Measurements from ENCODE around the gene HNF1A.

HNF1A gene

DNA sequence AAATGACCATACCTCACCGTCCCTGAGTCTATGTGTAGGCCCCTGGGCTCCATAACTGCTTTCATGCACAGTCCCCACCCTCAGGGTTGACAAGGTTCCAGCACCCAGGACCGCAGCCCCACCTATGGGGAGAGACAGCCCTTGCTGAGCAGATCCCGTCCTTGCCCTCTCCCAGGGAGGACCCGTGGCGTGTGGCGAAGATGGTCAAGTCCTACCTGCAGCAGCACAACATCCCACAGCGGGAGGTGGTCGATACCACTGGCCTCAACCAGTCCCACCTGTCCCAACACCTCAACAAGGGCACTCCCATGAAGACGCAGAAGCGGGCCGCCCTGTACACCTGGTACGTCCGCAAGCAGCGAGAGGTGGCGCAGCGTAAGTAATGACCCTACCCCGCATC lies 10.3 kb downstream of the HNF1A start:
- H3K4me3 ChIP-seq: no peak overlapping the region
- TF ChIP-seq, protein P1, sequence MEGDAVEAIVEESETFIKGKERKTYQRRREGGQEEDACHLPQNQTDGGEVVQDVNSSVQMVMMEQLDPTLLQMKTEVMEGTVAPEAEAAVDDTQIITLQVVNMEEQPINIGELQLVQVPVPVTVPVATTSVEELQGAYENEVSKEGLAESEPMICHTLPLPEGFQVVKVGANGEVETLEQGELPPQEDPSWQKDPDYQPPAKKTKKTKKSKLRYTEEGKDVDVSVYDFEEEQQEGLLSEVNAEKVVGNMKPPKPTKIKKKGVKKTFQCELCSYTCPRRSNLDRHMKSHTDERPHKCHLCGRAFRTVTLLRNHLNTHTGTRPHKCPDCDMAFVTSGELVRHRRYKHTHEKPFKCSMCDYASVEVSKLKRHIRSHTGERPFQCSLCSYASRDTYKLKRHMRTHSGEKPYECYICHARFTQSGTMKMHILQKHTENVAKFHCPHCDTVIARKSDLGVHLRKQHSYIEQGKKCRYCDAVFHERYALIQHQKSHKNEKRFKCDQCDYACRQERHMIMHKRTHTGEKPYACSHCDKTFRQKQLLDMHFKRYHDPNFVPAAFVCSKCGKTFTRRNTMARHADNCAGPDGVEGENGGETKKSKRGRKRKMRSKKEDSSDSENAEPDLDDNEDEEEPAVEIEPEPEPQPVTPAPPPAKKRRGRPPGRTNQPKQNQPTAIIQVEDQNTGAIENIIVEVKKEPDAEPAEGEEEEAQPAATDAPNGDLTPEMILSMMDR (IDR thresholded peaks at IDR 0.05): no peak
- no peak for DNase-seq (ENCODE audit: low spot score)
- H3K27ac ChIP-seq: no peak overlapping the region

DNA sequence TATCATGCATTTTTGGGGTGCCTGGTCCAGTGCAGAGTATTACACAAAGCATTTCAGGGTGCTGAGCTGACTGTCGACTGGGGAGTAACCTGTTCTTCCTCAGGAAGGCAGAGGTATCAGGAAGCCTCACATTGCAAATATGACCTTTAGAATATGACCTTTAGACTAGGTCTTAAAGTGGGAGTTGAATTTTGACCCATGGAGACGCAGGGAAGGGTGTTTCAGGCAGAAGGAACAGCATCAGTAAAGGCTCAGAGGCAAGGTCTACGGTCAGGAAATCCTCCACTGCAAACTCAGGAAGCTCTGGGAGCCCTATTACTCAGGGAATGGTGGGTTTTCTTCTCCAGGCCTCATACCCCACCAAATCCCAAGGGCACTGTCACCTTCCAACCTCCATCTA lies 11.3 kb downstream of the HNF1A start:
- no peak overlapping the region for H3K27ac ChIP-seq
- H3K4me3 ChIP-seq: no peak overlapping the region
- TF ChIP-seq, protein P1 (IDR thresholded peaks at IDR 0.05): no peak
- DNase-seq (ENCODE audit: low spot score): no peak

DNA sequence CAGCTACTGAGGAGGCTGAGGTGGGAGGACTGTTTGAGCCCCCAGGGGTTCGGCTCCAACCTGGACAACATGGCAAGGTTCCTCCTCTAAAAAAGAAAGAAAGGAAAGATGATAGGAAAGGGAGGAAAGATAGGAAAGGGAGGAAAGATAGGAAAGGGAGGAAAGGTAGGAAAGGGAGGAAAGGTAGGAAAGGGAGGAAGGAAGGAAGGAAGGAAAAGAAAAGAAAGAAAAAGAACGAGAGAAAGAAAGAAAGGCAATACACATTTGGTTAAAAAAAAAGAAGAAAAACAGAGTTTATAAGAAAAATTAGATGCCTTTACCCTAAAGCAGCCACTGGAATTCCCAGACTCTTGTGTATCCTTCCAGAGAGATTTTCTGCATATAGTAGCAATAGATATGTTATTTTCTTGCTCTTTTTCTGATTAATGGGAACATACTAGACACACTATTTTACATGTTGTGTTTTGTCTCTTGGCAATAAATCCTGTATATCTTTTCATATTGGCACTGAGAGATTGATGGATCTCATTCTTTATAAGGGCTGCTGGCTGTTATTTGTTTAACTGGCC lies 12.2 kb downstream of the HNF1A start:
- no peak for DNase-seq (ENCODE audit: low spot score)
- Histone ChIP-seq H3K4me3 (no peak overlapping the region), H3K27ac (no peak overlapping the region)
- TF ChIP-seq, protein P1 (IDR thresholded peaks at IDR 0.05): no peak

DNA sequence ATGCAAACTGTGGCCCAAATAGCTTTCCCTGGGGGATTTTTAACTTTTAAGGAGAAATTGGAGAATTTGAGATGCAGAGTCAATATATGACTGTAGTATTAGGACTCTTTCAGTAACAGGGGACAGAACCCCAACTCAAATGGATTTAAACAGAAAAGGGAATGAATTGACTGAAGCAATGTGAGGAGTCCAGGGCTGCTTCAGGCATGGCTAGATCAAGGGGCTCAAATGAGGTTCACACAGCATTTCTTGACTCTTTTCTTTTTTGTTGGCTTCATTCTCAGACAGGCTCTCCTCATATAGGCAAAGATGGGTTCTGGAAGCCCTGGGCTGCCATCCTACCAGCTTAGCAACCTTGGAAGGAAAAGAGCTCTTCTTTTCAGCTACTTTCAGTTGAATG lies 13.6 kb downstream of the HNF1A start:
- TF ChIP-seq, protein P1 (IDR thresholded peaks at IDR 0.05): no peak
- Histone ChIP-seq H3K27ac (no peak overlapping the region), H3K4me3 (no peak overlapping the region)
- DNase-seq (ENCODE audit: low spot score): no peak

DNA sequence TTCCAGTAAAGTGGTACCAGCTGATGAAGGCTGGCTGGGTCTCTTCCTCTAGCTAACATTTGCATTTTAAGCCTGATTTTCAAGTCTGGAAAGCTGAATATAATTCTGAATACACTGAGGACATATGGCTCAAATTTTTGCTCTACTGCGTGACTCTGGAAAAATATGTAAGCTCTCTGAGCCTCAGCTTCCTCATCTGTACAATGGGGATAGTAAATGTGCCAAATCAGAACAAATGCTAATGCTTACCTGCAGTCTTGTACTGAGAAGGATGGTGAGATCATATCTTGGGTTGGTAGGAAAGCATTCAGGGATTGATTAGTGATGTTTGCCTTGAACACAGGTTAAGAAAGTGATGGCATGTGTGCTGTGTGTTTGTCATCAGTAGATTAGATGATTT lies 14.6 kb downstream of the HNF1A start:
- no peak for DNase-seq (ENCODE audit: low spot score)
- Histone ChIP-seq H3K4me3 (no peak overlapping the region), H3K27ac (no peak overlapping the region)
- TF ChIP-seq, protein P1 (IDR thresholded peaks at IDR 0.05): no peak

DNA sequence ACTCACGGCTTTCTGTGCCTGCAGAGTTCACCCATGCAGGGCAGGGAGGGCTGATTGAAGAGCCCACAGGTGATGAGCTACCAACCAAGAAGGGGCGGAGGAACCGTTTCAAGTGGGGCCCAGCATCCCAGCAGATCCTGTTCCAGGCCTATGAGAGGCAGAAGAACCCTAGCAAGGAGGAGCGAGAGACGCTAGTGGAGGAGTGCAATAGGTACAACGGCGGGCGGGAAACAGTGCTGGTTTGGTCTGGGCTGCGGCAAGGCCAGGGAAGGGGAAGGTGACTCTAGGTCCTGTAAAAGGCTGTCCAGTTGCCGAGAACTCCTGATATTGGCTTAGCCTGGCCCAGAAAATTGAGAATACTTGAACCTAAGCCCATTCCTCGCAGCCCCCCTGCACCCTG lies 15.2 kb downstream of the HNF1A start:
- Histone ChIP-seq H3K27ac (no peak overlapping the region), H3K4me3 (no peak overlapping the region)
- DNase-seq (ENCODE audit: low spot score): no peak
- TF ChIP-seq, protein P1 (IDR thresholded peaks at IDR 0.05): no peak

DNA sequence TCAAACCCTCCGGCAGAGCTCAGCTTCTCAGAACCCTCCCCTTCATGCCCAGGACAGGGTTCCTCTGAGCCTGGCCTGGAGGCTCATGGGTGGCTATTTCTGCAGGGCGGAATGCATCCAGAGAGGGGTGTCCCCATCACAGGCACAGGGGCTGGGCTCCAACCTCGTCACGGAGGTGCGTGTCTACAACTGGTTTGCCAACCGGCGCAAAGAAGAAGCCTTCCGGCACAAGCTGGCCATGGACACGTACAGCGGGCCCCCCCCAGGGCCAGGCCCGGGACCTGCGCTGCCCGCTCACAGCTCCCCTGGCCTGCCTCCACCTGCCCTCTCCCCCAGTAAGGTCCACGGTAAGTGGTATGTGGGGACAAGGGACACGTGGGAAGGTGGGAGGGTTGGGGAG lies 15.7 kb downstream of the HNF1A start:
- TF ChIP-seq, protein P1 (IDR thresholded peaks at IDR 0.05): no peak
- no peak overlapping the region for H3K27ac ChIP-seq
- DNase-seq (ENCODE audit: low spot score): no peak
- H3K4me3 ChIP-seq: no peak overlapping the region

Data from coronary artery (tissue), 2 donors.